ENCODE measurements around the gene FAM50B.

FAM50B gene

GRCh38 chr6:3894590-3895311 lies 45.6 kb downstream of the FAM50B start:
- DNase-seq (ENCODE audit: low read depth, low spot score): no peak

DNA sequence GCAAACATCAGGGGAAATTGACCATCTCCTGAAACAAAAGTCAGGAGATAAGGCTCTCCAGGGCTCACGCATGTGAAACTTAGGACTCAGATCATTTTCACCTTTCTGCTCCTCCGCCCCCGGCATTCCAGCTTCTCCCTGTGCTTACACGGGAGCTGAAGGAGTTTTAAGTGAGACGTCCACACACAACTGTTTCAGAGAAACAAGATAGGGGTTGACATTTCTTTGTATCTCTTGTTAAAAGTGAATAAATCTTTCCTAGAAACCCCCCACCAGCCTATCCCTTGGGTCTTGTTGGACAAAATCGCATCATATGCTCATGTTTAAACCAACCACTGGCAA lies 46.1 kb downstream of the FAM50B start:
- DNase-seq (ENCODE audit: low read depth, low spot score): no peak

DNA sequence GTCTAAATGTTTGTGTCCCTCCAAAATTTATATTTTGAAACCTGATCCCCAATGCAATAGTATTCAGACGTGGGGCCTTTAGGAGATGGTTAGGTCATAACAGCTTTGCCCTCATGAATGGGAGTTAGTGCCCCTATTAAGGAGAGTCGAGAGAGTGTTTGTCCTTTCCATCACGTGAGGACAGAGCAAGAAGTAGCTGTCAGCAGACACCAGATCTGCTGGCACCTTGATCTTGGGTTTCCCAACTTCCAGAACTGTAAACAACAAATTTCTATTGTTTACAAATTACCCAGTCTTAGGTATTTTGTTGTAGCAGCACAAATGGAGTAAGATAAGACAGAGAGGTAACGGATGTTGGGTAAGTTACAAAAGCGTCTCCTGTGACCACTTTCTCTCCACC lies 46.6 kb downstream of the FAM50B start:
- no peak for DNase-seq (ENCODE audit: low read depth, low spot score)

DNA sequence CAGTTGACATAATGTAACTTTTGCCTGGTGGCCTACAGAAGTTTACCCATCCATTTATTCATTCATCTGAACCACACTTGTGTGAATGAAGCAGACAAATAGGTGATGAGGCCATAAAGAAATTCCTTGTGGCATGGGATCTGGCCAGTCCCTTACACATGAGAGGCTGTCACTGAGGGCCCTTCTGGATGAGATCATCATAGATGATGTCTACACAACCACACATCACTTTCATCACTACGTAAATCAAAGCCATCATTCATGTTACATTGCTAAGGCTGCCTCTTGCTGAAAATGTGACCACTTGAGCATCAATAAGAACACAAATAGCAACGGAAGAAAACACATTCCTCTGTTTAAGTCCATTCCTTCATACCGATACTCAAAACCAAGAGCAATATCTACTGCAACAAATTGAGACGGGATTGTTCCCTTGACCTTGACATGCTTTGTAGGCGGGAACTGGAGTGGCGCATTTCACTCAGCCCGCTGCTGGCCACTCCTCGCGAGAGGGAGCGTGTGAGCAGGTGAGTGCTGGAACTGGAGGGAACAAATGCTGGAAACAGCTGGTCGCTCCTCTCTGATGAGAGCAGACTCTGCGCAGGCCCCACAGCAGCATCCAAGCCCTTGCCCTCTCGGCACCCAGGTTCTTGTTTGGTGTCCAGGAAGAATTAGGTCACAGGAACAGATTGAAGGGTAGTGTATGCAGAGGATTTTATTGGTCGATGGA lies 49.3 kb downstream of the FAM50B start:
- no peak for DNase-seq (ENCODE audit: low read depth, low spot score)

DNA sequence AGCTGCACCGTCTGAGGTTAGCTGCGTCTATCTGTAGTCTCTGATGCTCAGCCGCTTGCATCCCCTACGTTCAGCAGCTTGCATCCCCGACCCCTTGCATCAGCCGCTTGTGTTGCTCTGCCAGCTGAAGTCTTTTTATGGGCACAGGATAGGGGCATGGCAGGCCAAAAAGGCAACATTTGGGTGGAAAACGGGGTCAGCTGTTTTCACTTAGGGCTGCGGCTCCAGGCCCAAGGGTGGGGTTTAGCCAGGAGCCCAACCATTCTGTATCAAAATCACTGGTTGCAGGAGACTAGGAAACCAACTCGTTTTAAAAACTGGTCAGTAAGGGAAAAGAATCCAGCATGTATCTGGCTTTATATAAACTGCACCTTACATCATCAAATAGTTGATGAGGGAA lies 49.9 kb downstream of the FAM50B start:
- no peak for DNase-seq (ENCODE audit: low read depth, low spot score)

- DNase-seq (ENCODE audit: low read depth, low spot score): no peak
Measured at GRCh38 chr6:3899970-3900439, 50.8 kb downstream of the FAM50B start.
